HEK293T (cell line): ENCODE results near the gene ITSN2.

Experiments used
- CTCF ChIA-PET: fragments of 350-600 bp; formaldehyde crosslinking; extraction: SDS; loops from one replicate; lab custom pipeline; 2021; ENCODE audit warnings: antibody characterized with exemption, inconsistent platforms; lab: Yijun Ruan, JAX
- POLR2A ChIA-PET: fragments of 350-600 bp; formaldehyde crosslinking; extraction: SDS; loops from one replicate; lab custom pipeline; 2020; ENCODE audit warnings: antibody characterized with exemption, inconsistent platforms; lab: Yijun Ruan, JAX
- DNase-seq: peaks from one replicate; pipeline ENCODE4 v3.0.0; 2012; ENCODE audit warnings: mixed read lengths; ENCODE audit errors: extremely low spot score
- ARNT ChIP-seq: fragments of 450-650 bp; IDR thresholded peaks from 2 replicates; pipeline ENCODE4 v1.6.1; 2017; ENCODE audit warnings: mild to moderate bottlenecking
- BHLHE40 ChIP-seq: fragments of 450-650 bp; IDR thresholded peaks from 2 replicates; pipeline ENCODE4 v1.6.1; 2016; ENCODE audit warnings: mild to moderate bottlenecking, moderate library complexity, borderline replicate concordance
- CTBP1 ChIP-seq: fragments of 450-650 bp; IDR thresholded peaks from 2 replicates; pipeline ENCODE4 v1.6.1; 2016; ENCODE audit warnings: borderline replicate concordance
- ELF4 ChIP-seq: fragments of 450-650 bp; IDR thresholded peaks from 2 replicates; pipeline ENCODE4 v1.6.1; 2017; ENCODE audit warnings: antibody characterized with exemption
- FOXA1 ChIP-seq: fragments of 450-650 bp; IDR thresholded peaks from 2 replicates; pipeline ENCODE4 v1.6.1; 2016; ENCODE audit warnings: mild to moderate bottlenecking
- FOXK2 ChIP-seq: fragments of 450-650 bp; IDR thresholded peaks from 2 replicates; pipeline ENCODE4 v1.6.1; 2016; ENCODE audit warnings: mild to moderate bottlenecking
- FOXM1 ChIP-seq: fragments of 450-650 bp; IDR thresholded peaks from 2 replicates; pipeline ENCODE4 v1.6.1; 2017; ENCODE audit warnings: mild to moderate bottlenecking, borderline replicate concordance
- HDGF ChIP-seq: fragments of 450-650 bp; IDR thresholded peaks from 2 replicates; pipeline ENCODE4 v1.6.1; 2017; ENCODE audit warnings: antibody characterized with exemption, borderline replicate concordance
- L3MBTL2 ChIP-seq: fragments of 450-650 bp; conservative IDR thresholded peaks from 2 replicates; pipeline ENCODE4 v1.6.1; 2016; ENCODE audit warnings: mild to moderate bottlenecking
- LEF1 ChIP-seq: fragments of 450-650 bp; IDR thresholded peaks from 2 replicates; pipeline ENCODE4 v1.6.1; 2017; ENCODE audit warnings: mild to moderate bottlenecking, borderline replicate concordance
- NFRKB ChIP-seq: fragments of 450-650 bp; IDR thresholded peaks from 2 replicates; pipeline ENCODE4 v1.6.1; 2016; ENCODE audit warnings: mild to moderate bottlenecking, moderate library complexity
- PKNOX1 ChIP-seq: fragments of 450-650 bp; IDR thresholded peaks from 2 replicates; pipeline ENCODE4 v1.6.1; 2016
- SP1 ChIP-seq: fragments of 450-650 bp; IDR thresholded peaks from 2 replicates; pipeline ENCODE4 v1.6.1; 2017
- SUZ12 ChIP-seq: fragments of 450-650 bp; IDR thresholded peaks from 2 replicates; pipeline ENCODE4 v1.6.1; 2016; ENCODE audit warnings: mild to moderate bottlenecking
- TARDBP ChIP-seq: fragments of 450-650 bp; IDR thresholded peaks from 2 replicates; pipeline ENCODE4 v1.6.1; 2016
- ZNF384 ChIP-seq: fragments of 450-650 bp; IDR thresholded peaks from 2 replicates; pipeline ENCODE4 v1.6.1; 2016

The ITSN2 gene

GRCh38 chr2:24382363-24383073 is 22.2 kb upstream of the ITSN2 start:
- TF ChIP-seq FOXM1 (no peak), SP1 (no peak), PKNOX1 (no peak), ZNF384 (peak; percentile 51; the same call in 1 of the 2 replicates), NFRKB (no peak), ARNT (no peak)
- ChIA-PET POLR2A (no interaction called here), CTCF (interaction anchor here (0.7 kb wide), 1 partner anchor 557 kb away, joined by 7 read pairs; no protein-coding TSS in a partner anchor)
- DNase-seq = peak; percentile 78

GRCh38 chr2:24380820-24381219 is 20.5 kb upstream of the ITSN2 start:
- ChIA-PET CTCF (interaction anchor here (0.6 kb wide), 1 partner anchor 567 kb away, joined by 3 read pairs; no protein-coding TSS in a partner anchor), POLR2A (no interaction called here)
- TF ChIP-seq LEF1 (no peak), ZNF384 (no peak), ELF4 (no peak), PKNOX1 (no peak), TARDBP (no peak), FOXM1 (no peak), FOXK2 (no peak), ARNT (no peak), FOXA1 (no peak), L3MBTL2 (no peak)
- DNase-seq = no peak

- CTCF ChIA-PET = no interaction called here
- TF ChIP-seq BHLHE40 (no peak), HDGF (no peak), FOXK2 (no peak), ZNF384 (no peak), SP1 (no peak), PKNOX1 (no peak), NFRKB (no peak), SUZ12 (no peak), FOXM1 (no peak), CTBP1 (no peak), TARDBP (no peak), LEF1 (no peak), ELF4 (no peak), L3MBTL2 (no peak), FOXA1 (no peak), ARNT (no peak)
- POLR2A ChIA-PET = interaction anchor here (1.6 kb wide), 1 partner anchor 15 kb away, joined by 6 read pairs; the partner anchor contains the start of gene ITSN2
- no peak for DNase-seq
Observed at GRCh38 chr2:24375349-24376087, 15.2 kb upstream of the ITSN2 start.

GRCh38 chr2:24374301-24374700 is 14.0 kb upstream of the ITSN2 start:
- POLR2A ChIA-PET = interaction anchor here (1.6 kb wide), 1 partner anchor 14 kb away, joined by 6 read pairs; the partner anchor contains the start of gene ITSN2
- CTCF ChIA-PET = no interaction called here

More at GRCh38 chr2:24374301-24374700, 14.0 kb upstream of the ITSN2 start:
- DNase-seq = no peak
- no peak for TF ChIP-seq ARNT
- no peak for TF ChIP-seq FOXM1
- TF ChIP-seq ELF4 = no peak
- TF ChIP-seq FOXK2 = no peak
- TF ChIP-seq L3MBTL2 = no peak
- TF ChIP-seq LEF1 = no peak
- no peak for TF ChIP-seq TARDBP
- no peak for TF ChIP-seq SP1
- TF ChIP-seq HDGF = no peak
- TF ChIP-seq ZNF384 = no peak
- no peak for TF ChIP-seq PKNOX1
- TF ChIP-seq NFRKB = no peak
- no peak for TF ChIP-seq CTBP1
- no peak for TF ChIP-seq SUZ12
- no peak for TF ChIP-seq FOXA1
- no peak for TF ChIP-seq BHLHE40
